SK-N-SH (cell line): Measurements from ENCODE around the gene CARS2.

Experiments
- CTCF ChIP-seq: fragments of 200-600 bp; sonication (generic); IDR thresholded peaks from 2 replicates; pipeline ENCODE4 v1.6.1; 2017; ENCODE audit warnings: antibody characterized with exemption, mild to moderate bottlenecking, moderate library complexity
- EP300 ChIP-seq, 2 experiments: IDR thresholded peaks; 2 replicates each; pipeline versions ENCODE4 v1.4.0 to v1.6.1; 2012; ENCODE audit warnings: borderline replicate concordance in 1 of 2, low read depth in 1 of 2, low read length in 1 of 2
- EZH2phosphoT487 ChIP-seq: fragments of 200-600 bp; sonication (generic); IDR thresholded peaks from 2 replicates; pipeline ENCODE4 v1.6.1; 2017; ENCODE audit warnings: low read depth, mixed run types, mild to moderate bottlenecking, antibody characterized with exemption, moderate library complexity, borderline replicate concordance
- JUND ChIP-seq: IDR thresholded peaks from 2 replicates; pipeline ENCODE4 v1.4.0; 2012
- MAX ChIP-seq: IDR thresholded peaks from 2 replicates; pipeline ENCODE4 v1.4.0; 2012; ENCODE audit warnings: low read depth
- PBX3 ChIP-seq: IDR thresholded peaks from 2 replicates; pipeline ENCODE4; 2012
- POLR2AphosphoS5 ChIP-seq: IDR thresholded peaks from 2 replicates; pipeline ENCODE4 v1.6.1; 2012; ENCODE audit warnings: low read depth, low read length
- USF1 ChIP-seq: IDR thresholded peaks from 2 replicates; pipeline ENCODE4 v1.4.0; 2012; ENCODE audit warnings: low read depth, borderline replicate concordance
- YY1 ChIP-seq: IDR thresholded peaks from 2 replicates; pipeline ENCODE4 v1.4.0; 2012; ENCODE audit warnings: low read depth, mild to moderate bottlenecking

- TF ChIP-seq MAX (no peak), JUND (no peak), CTCF (no peak), PBX3 (no peak), EZH2phosphoT487 (no peak), USF1 (no peak), YY1 (no peak), POLR2AphosphoS5 (no peak), EP300 (IDR thresholded peaks at IDR 0.05; ENCODE audit: borderline replicate concordance in 1 of 2, low read depth in 1 of 2, low read length in 1 of 2) (no peak)
Observed at GRCh38 chr13:110702089-110702488, 3.8 kb downstream of the CARS2 start.
